Muscle layer of duodenum (tissue), 2 donors: ENCODE data around the gene PDK2.

Experiments
- H3K27ac ChIP-seq: one replicate; pipeline ENCODE4 v1.7.0; 2013; ENCODE audit warnings: mild to moderate bottlenecking, low read length
- H3K27me3 ChIP-seq: one replicate; pipeline ENCODE4 v1.7.0; 2013; ENCODE audit warnings: low read depth, mild to moderate bottlenecking, control low read depth, low read length
- H3K36me3 ChIP-seq, 2 donors: one replicate each; pipeline ENCODE4 v1.7.0; 2013; ENCODE audit warnings: low read length in 2 of 2, control low read depth in 1 of 2, mild to moderate bottlenecking in 1 of 2; ENCODE audit not compliant: insufficient read depth in 2 of 2, control insufficient read depth in 1 of 2
- H3K4me1 ChIP-seq, 2 donors: one replicate each; pipeline ENCODE4 v1.7.0; 2013; ENCODE audit warnings: low read length in 2 of 2, mild to moderate bottlenecking in 2 of 2, control low read depth in 1 of 2, moderate library complexity in 1 of 2; ENCODE audit not compliant: insufficient read depth in 2 of 2, control insufficient read depth in 1 of 2
- H3K4me3 ChIP-seq, 2 donors: one replicate each; pipeline ENCODE4 v1.7.0; 2013; ENCODE audit warnings: low read length in 2 of 2, low read depth in 1 of 2, mild to moderate bottlenecking in 1 of 2
- H3K9me3 ChIP-seq, 2 donors: one replicate each; pipeline ENCODE4 v1.7.0; 2013; ENCODE audit warnings: low read length in 2 of 2, control low read depth in 1 of 2, mild to moderate bottlenecking in 1 of 2; ENCODE audit not compliant: control insufficient read depth in 1 of 2
- donor health status: healthy.

Gene PDK2

GRCh38 chr17:50112694-50113093, 17.5 kb downstream of the PDK2 start:
- no peaks in the 10 kb centered on the region for H3K9me3 ChIP-seq
- H3K36me3 ChIP-seq, result peaks cover 15 to 27% of the 10 kb centered on the region in 2 donors
- H3K27me3 ChIP-seq, result no peaks in the 10 kb centered on the region
- peaks cover 13 to 28% of the 10 kb centered on the region in 2 donors for H3K4me1 ChIP-seq
- H3K27ac ChIP-seq, result peak overlapping the region; percentile 51
- no peak overlapping the region for H3K4me3 ChIP-seq

DNA sequence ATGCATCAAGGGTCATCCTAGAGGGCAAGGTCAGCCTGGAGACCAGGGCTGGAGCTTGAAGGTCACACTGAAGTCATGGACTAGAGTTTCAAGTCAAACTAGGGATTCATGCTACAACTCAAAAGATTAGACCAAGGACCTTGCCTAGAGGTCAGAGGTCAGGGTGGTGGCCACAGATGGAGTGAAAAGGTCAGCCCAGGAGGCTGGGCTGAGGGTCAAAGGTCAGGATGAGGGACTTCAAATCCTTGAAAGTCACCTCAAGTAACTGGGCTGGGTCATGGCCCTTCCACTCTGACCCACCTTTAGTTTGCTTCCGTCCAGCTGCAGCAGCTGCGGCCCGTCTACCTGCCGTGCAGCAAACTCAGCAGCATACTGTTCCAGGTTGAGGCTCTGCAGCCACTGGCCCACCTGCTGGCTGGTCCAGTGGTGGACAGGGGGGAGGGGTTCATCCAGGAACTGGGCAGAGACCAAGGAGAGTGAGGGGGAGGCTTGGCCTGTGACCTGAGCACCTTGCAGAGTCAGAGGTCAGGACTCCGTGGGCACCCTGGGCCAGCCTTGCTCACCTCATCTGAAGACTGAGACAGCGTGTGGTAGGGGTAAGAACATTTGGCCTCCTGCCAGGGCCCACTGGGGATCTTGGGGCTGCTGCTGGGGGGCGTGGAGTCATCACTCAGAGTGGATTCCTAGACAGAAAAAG, 18.6 kb downstream of the PDK2 start:
- Histone ChIP-seq H3K27ac (no peak overlapping the region), H3K36me3 (peaks cover 6 to 17% of the 10 kb centered on the region in 2 donors), H3K4me3 (no peak overlapping the region), H3K9me3 (no peaks in the 10 kb centered on the region), H3K4me1 (peaks cover 14 to 34% of the 10 kb centered on the region in 2 donors), H3K27me3 (no peaks in the 10 kb centered on the region)

- no peak overlapping the region for H3K27ac ChIP-seq
- no peaks in the 10 kb centered on the region for H3K9me3 ChIP-seq
- peaks cover 14 to 34% of the 10 kb centered on the region in 2 donors for H3K4me1 ChIP-seq
- no peaks in the 10 kb centered on the region for H3K27me3 ChIP-seq
- H3K4me3 ChIP-seq, result no peak overlapping the region
- H3K36me3 ChIP-seq, result peaks cover 2 to 11% of the 10 kb centered on the region in 2 donors
Observed at GRCh38 chr17:50114401-50114800, 19.2 kb downstream of the PDK2 start.

DNA sequence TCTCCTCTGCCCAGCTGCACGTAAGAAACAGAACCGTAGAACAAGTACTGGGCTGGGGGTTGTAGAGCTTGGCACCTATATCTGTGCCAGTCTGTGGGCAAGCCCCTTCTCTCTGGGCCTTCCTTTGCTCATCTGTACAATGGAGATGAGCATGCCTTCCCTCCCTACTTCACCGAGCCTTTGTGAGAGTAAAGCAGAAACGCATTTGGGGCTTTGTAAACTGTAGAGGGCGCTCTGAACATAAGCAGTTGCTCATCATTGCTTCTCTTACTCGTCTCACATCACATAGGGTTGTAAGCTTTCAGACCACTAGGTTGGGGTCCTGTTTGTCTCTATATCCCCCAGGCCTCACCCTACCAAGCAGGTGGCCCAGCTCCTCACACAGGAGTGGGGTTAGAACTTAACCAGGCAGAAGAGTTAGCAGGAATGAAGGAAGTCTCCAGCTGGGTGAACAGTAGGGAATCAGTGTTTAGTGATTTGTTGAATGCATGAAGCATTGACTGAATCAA, 19.8 kb downstream of the PDK2 start:
- peaks cover 14 to 34% of the 10 kb centered on the region in 2 donors for H3K4me1 ChIP-seq
- H3K27me3 ChIP-seq, result no peaks in the 10 kb centered on the region
- H3K9me3 ChIP-seq, result no peaks in the 10 kb centered on the region
- no peak overlapping the region for H3K4me3 ChIP-seq
- H3K36me3 ChIP-seq, result peaks cover 0 to 6% of the 10 kb centered on the region in 2 donors
- H3K27ac ChIP-seq, result no peak overlapping the region

DNA sequence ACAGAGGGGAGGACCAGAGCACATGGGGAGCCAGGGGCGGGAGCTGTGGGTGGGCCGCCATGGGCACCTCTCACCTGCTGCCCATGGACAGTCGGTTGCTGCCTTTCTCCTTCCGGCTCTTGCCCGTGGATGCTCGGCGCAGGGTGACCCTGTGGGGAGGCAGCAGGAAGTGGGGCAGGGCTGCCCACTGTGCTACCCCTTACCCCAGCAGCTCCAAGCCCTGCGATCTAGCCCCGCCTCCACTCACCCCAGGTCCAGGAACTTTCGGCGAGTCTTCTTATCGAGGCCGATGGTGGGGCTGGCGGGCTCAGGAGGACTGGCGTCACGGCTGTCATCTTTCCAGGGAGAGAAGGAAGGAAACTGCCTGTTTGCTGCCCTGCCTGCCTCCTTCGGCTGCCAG, 20.6 kb downstream of the PDK2 start:
- Histone ChIP-seq H3K27me3 (no peaks in the 10 kb centered on the region), H3K36me3 (no peaks in the 10 kb centered on the region), H3K9me3 (no peaks in the 10 kb centered on the region), H3K4me3 (no peak overlapping the region), H3K4me1 (peaks cover 14 to 34% of the 10 kb centered on the region in 2 donors), H3K27ac (no peak overlapping the region)

DNA sequence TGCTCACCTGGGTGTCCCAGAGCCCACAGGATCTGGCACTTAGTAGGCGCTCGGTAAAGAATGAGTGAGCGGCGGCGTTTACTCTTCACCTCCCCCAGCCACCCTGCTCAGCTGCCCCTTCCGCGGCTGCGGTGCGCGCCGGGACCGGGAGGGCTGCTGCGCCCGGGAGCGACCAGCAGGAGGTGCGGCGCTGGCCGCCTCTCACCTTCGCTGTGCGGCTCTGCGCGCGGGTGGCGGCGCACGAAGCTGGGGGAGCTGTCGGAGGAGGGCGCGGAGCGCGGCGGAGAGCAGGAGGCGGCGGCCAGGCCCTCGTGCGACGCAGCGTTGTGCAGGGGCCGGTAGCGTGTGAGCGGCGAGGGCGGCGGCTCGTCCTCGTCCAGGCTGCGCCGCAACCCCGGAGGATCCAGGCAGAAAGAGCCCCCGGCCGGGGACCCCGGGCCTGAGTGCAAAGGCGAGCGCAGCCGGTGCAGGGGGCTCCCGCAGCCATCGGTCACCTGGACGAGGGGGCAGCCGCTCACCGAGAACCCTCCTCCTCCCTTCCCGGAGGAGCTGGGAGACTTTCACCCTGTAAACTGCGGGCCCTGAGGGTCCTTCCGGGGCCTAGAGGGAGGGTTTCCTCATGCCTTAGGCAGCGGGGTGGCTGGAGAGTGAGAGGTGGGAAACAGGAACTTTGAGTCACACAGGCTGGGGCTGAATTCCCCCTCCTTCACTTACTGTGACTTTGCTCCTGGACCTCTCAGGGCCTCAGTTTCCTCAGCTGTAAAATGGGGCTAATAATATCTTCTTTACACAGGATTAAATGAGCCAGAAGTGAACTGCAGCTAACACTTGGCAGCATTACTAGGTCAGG, 22.3 kb downstream of the PDK2 start:
- H3K9me3 ChIP-seq, result no peaks in the 10 kb centered on the region
- no peak overlapping the region for H3K27ac ChIP-seq
- peak overlapping the region in 1 of 2 donors; percentile 3 for H3K4me3 ChIP-seq
- H3K36me3 ChIP-seq, result no peaks in the 10 kb centered on the region
- no peaks in the 10 kb centered on the region for H3K27me3 ChIP-seq
- H3K4me1 ChIP-seq, result peaks cover 4 to 21% of the 10 kb centered on the region in 2 donors

DNA sequence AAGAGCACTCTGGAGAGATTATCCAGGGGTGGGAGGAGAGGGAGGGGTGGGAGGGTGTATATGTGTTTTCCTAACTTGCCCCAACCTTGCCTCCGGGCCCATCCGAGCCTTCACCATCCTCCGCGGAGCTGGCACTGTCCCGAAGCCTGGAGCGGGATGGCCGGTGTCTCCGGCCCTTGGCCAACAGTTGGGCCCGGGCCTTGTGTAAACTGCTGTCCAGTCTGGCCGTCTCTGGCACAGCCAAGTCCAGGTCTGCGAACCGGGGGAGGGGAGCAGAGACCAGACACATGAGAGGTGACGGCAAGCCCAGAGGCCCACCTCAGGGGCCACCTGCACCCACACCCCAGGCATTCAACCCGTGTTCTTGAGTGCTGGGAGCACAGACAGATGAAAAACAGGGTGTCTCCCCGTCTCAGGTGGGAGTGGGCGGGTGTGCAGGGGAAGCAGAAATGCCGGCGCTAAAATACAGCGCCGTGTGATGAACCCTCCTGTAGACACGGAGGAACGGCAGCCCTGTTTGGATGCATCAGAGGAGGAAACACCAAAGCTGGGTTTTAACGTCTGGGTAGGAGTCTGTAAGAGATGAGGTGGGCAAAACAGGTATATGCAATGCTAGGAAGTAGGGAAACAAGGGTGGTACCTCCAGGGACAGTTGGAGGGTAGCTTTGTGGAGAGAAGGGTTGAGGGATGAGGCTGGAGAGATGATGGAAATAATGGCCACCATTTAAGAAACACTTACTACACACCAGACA, 23.1 kb downstream of the PDK2 start:
- H3K27ac ChIP-seq, result no peak overlapping the region
- H3K9me3 ChIP-seq, result no peaks in the 10 kb centered on the region
- H3K4me1 ChIP-seq, result peaks cover 4 to 16% of the 10 kb centered on the region in 2 donors
- H3K36me3 ChIP-seq, result no peaks in the 10 kb centered on the region
- no peak overlapping the region for H3K4me3 ChIP-seq
- H3K27me3 ChIP-seq, result no peaks in the 10 kb centered on the region

DNA sequence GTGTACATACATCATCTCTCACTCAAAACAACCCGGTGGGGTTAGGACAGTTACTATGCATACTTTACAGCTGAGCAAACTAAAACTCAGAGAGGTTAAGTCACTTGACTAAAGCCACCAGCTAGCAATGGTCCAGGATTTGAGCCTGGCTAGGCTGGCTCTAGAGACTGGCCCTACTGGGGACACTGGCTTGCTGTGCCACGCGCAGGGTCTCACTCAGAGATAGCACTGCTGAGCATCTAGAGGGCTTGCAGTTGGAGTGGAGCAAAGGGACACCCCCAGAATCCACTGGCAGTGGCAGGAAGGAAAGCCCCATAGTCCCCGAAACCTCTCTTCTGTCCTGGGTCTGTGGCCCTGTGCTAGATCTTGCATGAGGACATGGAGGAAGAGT, 23.7 kb downstream of the PDK2 start:
- H3K4me1 ChIP-seq, result peaks cover 4 to 16% of the 10 kb centered on the region in 2 donors
- no peaks in the 10 kb centered on the region for H3K36me3 ChIP-seq
- no peaks in the 10 kb centered on the region for H3K27me3 ChIP-seq
- no peak overlapping the region for H3K27ac ChIP-seq
- H3K9me3 ChIP-seq, result no peaks in the 10 kb centered on the region
- no peak overlapping the region for H3K4me3 ChIP-seq

GRCh38 chr17:50120475-50121253, 25.5 kb downstream of the PDK2 start:
- Histone ChIP-seq H3K4me1 (peaks cover 4 to 16% of the 10 kb centered on the region in 2 donors), H3K27me3 (no peaks in the 10 kb centered on the region), H3K36me3 (no peaks in the 10 kb centered on the region), H3K9me3 (no peaks in the 10 kb centered on the region), H3K4me3 (no peak overlapping the region), H3K27ac (no peak overlapping the region)

- Histone ChIP-seq H3K9me3 (no peaks in the 10 kb centered on the region), H3K27ac (no peak overlapping the region), H3K4me1 (peaks cover 0 to 5% of the 10 kb centered on the region in 2 donors), H3K4me3 (no peak overlapping the region), H3K36me3 (no peaks in the 10 kb centered on the region), H3K27me3 (no peaks in the 10 kb centered on the region)
Observed at GRCh38 chr17:50122945-50123344, 27.8 kb downstream of the PDK2 start.
